GM12878 (cell line): ENCODE data around the gene BTBD9. TPM values are rescaled to one million over a fixed set of nuclear protein-coding genes. Genes with fewer than 3 reads are reported as not detected.

Experiments used
- ATAC-seq: fragments of 200-7000 bp; cut with Tn5 transposase; 3 replicates; pipeline ENCODE4 v1.9.1; 2020; ENCODE audit warnings: mild to moderate bottlenecking, moderate library complexity
- BruUV-seq: library from RNA; stranded (reverse); fragments of 400-500 nt; replicated peaks from 2 replicates; lab custom pipeline; 2021; lab: Mats Ljungman, UMichigan
- CTCF ChIA-PET: fragments of 300-600 bp; sonication (Branson Sonifier 250); formaldehyde crosslinking; extraction: SDS; loops from one replicate; lab custom pipeline; 2021; ENCODE audit warnings: inconsistent platforms; lab: Yijun Ruan, JAX
- POLR2A ChIA-PET: fragments of 350-600 bp; formaldehyde crosslinking; extraction: SDS; loops from one replicate; lab custom pipeline; 2021; ENCODE audit warnings: inconsistent platforms; lab: Charles Lee
- RAD21 ChIA-PET: fragments of 300-600 bp; sonication (Branson Sonifier 250); formaldehyde crosslinking; loops from one replicate; lab custom pipeline; 2023; ENCODE audit warnings: antibody characterized with exemption; ENCODE audit not compliant: unreplicated experiment; lab: Charles Lee
- SMC1A ChIA-PET: fragments of 300-600 bp; sonication (Branson Sonifier 250); formaldehyde crosslinking; loops from one replicate; lab custom pipeline; 2023; ENCODE audit not compliant: unreplicated experiment, uncharacterized antibody; lab: Charles Lee
- DNase-seq: peaks from one replicate; pipeline ENCODE4 v3.0.0-alpha.2; 2011; ENCODE audit warnings: low read depth, low spot score
- FAIRE-seq: peaks from 3 replicates; lab custom pipeline; 2011; peaks lifted over from hg19 to GRCh38; lab: Jason Lieb, UNC
- H2AFZ ChIP-seq: 2 replicates; pipeline ENCODE4 v1.6.0; 2011; ENCODE audit warnings: low read depth, low read length, control low read depth; ENCODE audit not compliant: control insufficient read depth
- H3K27ac ChIP-seq: 2 replicates; pipeline ENCODE4 v1.5.1; 2011; ENCODE audit warnings: control low read depth; ENCODE audit not compliant: control insufficient read depth, insufficient read depth
- H3K27me3 ChIP-seq, 2 experiments: replicated peaks in 1 of 2; 2 replicates each; pipeline versions ENCODE4 v1.6.0 to v1.6.1; 2011; ENCODE audit warnings: low read length in 1 of 2; ENCODE audit not compliant: control insufficient read depth in 2 of 2, insufficient read depth in 2 of 2
- H3K36me3 ChIP-seq, 2 experiments: 2 replicates each; pipeline ENCODE4 v1.5.1; 2011; ENCODE audit warnings: low read length in 1 of 2; ENCODE audit not compliant: control insufficient read depth in 2 of 2, insufficient read depth in 2 of 2
- H3K4me1 ChIP-seq: 2 replicates; pipeline ENCODE4 v1.6.1; 2011; ENCODE audit warnings: mild to moderate bottlenecking, low read length, moderate library complexity, mixed read lengths; ENCODE audit not compliant: control insufficient read depth, insufficient read depth
- H3K4me2 ChIP-seq: 2 replicates; pipeline ENCODE4 v1.6.0; 2011; ENCODE audit warnings: control low read depth; ENCODE audit not compliant: control insufficient read depth, insufficient read depth
- H3K4me3 ChIP-seq: fragments of 200-600 bp; sonication (generic); 2 replicates; pipeline ENCODE4 v1.5.1; 2016
- H3K79me2 ChIP-seq: 2 replicates; pipeline ENCODE4 v1.6.0; 2011; ENCODE audit warnings: low read length; ENCODE audit not compliant: control insufficient read depth, insufficient read depth
- H3K9ac ChIP-seq: 2 replicates; pipeline ENCODE4 v1.8.0; 2011; ENCODE audit warnings: low read length, control low read depth, mixed read lengths; ENCODE audit not compliant: control insufficient read depth, insufficient read depth
- H3K9me3 ChIP-seq: replicated peaks from 3 replicates; pipeline ENCODE4 v1.5.1; 2011; ENCODE audit warnings: mild to moderate bottlenecking, low read length; ENCODE audit not compliant: control insufficient read depth, insufficient read depth
- H4K20me1 ChIP-seq: 2 replicates; pipeline ENCODE4 v1.6.0; 2011; ENCODE audit not compliant: control insufficient read depth, insufficient read depth
- ASH2L ChIP-seq: fragments of 300-600, 200-600 bp; sonication (generic); IDR thresholded peaks from 2 replicates; pipeline ENCODE4 v1.6.1; 2017; ENCODE audit warnings: low read depth, mild to moderate bottlenecking, borderline replicate concordance
- ATF7 ChIP-seq: fragments of 450-650 bp; IDR thresholded peaks from 2 replicates; pipeline ENCODE4 v1.6.1; 2016; ENCODE audit warnings: low read depth, mild to moderate bottlenecking
- BCL11A ChIP-seq: IDR thresholded peaks from 2 replicates; pipeline ENCODE4 v1.6.1; 2011; ENCODE audit warnings: low read depth, low read length
- BMI1 ChIP-seq: fragments of 450-650 bp; IDR thresholded peaks from 2 replicates; pipeline ENCODE4 v1.6.1; 2016; ENCODE audit warnings: mild to moderate bottlenecking, moderate library complexity, borderline replicate concordance
- CHD1 ChIP-seq: IDR thresholded peaks from 2 replicates; pipeline ENCODE4 v1.6.1; 2012; ENCODE audit warnings: low read depth, low read length, improper control_type of control experiment
- CHD4 ChIP-seq: fragments of 200-600 bp; sonication (generic); IDR thresholded peaks from 2 replicates; pipeline ENCODE4 v1.6.1; 2016; ENCODE audit warnings: mild to moderate bottlenecking
- FOXM1 ChIP-seq: IDR thresholded peaks from 2 replicates; pipeline ENCODE4 v1.6.1; 2012; ENCODE audit warnings: low read depth, mild to moderate bottlenecking, inconsistent platforms, low read length, moderate library complexity
- GABPA ChIP-seq: IDR thresholded peaks from 2 replicates; pipeline ENCODE4 v1.6.1; 2014; ENCODE audit warnings: antibody characterized with exemption, low read depth, mild to moderate bottlenecking, inconsistent platforms
- IRF3 ChIP-seq: fragments of 450-650 bp; IDR thresholded peaks from 2 replicates; pipeline ENCODE4 v1.6.1; 2014; ENCODE audit warnings: mild to moderate bottlenecking
- JUND ChIP-seq: IDR thresholded peaks from 2 replicates; pipeline ENCODE4 v1.6.1; 2012; ENCODE audit warnings: low read depth, mild to moderate bottlenecking, low read length, improper control_type of control experiment, moderate library complexity
- MEF2A ChIP-seq: IDR thresholded peaks from 2 replicates; pipeline ENCODE4 v1.6.1; 2011; ENCODE audit warnings: low read depth, mild to moderate bottlenecking, low read length, moderate library complexity; ENCODE audit not compliant: insufficient read depth
- MTA3 ChIP-seq: IDR thresholded peaks from 2 replicates; pipeline ENCODE4 v1.6.1; 2012; ENCODE audit warnings: low read length, inconsistent platforms, borderline replicate concordance
- NR2C1 ChIP-seq: fragments of 450-650 bp; IDR thresholded peaks from 2 replicates; pipeline ENCODE4 v1.6.1; 2017; ENCODE audit warnings: antibody characterized with exemption, mild to moderate bottlenecking, moderate library complexity
- PAX5 ChIP-seq: IDR thresholded peaks from 2 replicates; pipeline ENCODE4 v1.6.1; 2011; ENCODE audit warnings: low read depth, low read length, borderline replicate concordance
- POLR2AphosphoS5 ChIP-seq: IDR thresholded peaks from 2 replicates; pipeline ENCODE4 v1.6.1; 2011; ENCODE audit warnings: mild to moderate bottlenecking, low read length, inconsistent platforms
- RELA ChIP-seq: fragments of 450-650 bp; IDR thresholded peaks from 2 replicates; pipeline ENCODE4 v1.8.0; 2014; ENCODE audit warnings: borderline replicate concordance; ENCODE audit not compliant: partially characterized antibody
- TAF1 ChIP-seq: IDR thresholded peaks from 2 replicates; pipeline ENCODE4 v1.6.1; 2011; ENCODE audit warnings: mild to moderate bottlenecking, low read depth, low read length, borderline replicate concordance
- USF1 ChIP-seq: IDR thresholded peaks from 2 replicates; pipeline ENCODE4 v1.6.1; 2011; ENCODE audit warnings: borderline replicate concordance, low read depth, mild to moderate bottlenecking, moderate library complexity, mixed read lengths, low read length; ENCODE audit not compliant: insufficient read depth; ENCODE audit errors: extremely low read length
- ZBTB4 ChIP-seq: fragments of 450-650 bp; formaldehyde crosslinking; IDR thresholded peaks from 2 replicates; pipeline ENCODE4 v1.4.0; 2022; ENCODE audit warnings: mild to moderate bottlenecking, moderate library complexity
- WGBS: methylation state at CpG from one replicate; pipeline ENCODE4 v1.1.6; 2016; ENCODE audit warnings: low lambda C conversion rate; ENCODE audit not compliant: insufficient replicate concordance, insufficient coverage; ENCODE audit errors: missing lambda C conversion rate; 5-methylcytosine and 5-hydroxymethylcytosine counted together
- in situ Hi-C: fragments of 300-500 bp; cut with MboI; formaldehyde crosslinking; loops from 9 replicates; pipeline ENCODE4 v1.14.3; 2018; ENCODE audit warnings: mixed read lengths
- intact Hi-C: fragments of 100-400 bp; cut with micrococcal nuclease; formaldehyde crosslinking; loops from one replicate; pipeline ENCODE4 v1.14.2; 2022; ENCODE audit not compliant: unreplicated experiment
- polyA plus RNA-seq, 11 experiments: library from polyadenylated mRNA; depleted of rRNA in 4 of 11; unstranded in 6 of 11; stranded (reverse) in 5 of 11; fragments of >200 nt; fragmentation: Nextera tagmentation in 4 of 11; fragmentation: Illumina TruSeq in 1 of 11; extraction: Ambion mirVana in 4 of 11; extraction: Trizol in 1 of 11; gene quantifications; 1 replicate in 1 of 11; 2 replicates in 10 of 11; pipeline versions ENCODE4 v1.2.1 to v1.2.3, GENCODE V29; 2011 to 2016; ENCODE audit warnings: inconsistent platforms in 2 of 11, missing spikeins in 2 of 11, low read depth in 1 of 11
- total RNA-seq, 4 experiments: library from RNA; depleted of rRNA in 3 of 4; stranded (reverse); fragments of >200 nt in 3 of 4; fragmentation: Illumina TruSeq in 1 of 4; extraction: Trizol in 1 of 4; gene quantifications; 2 replicates each; pipeline versions ENCODE4 v1.2.1 to v1.2.3, GENCODE V29; 2013 to 2021

Gene BTBD9
- total and polyA plus RNA-seq, 10 of the 15 experiments (the other 5 are each of a cell fraction or from before 2014, with no cell fraction given), result 0.22 to 8.6 (median 4.6) TPM

GRCh38 chr6:38610050-38610625 lies 29.6 kb downstream of the BTBD9 start:
- no peak for DNase-seq
- ATAC-seq, result no peak
- no peaks in the 10 kb centered on the region for H3K36me3 ChIP-seq
- no peaks in the 10 kb centered on the region for H3K9me3 ChIP-seq
- no peak overlapping the region for H3K4me3 ChIP-seq
- no peak overlapping the region for H3K4me2 ChIP-seq
- no peaks in the 10 kb centered on the region for H3K79me2 ChIP-seq
- H2AFZ ChIP-seq, result no peak overlapping the region
- FAIRE-seq, result peak; percentile 69
- H3K27me3 ChIP-seq, result no peaks in the 10 kb centered on the region
- SMC1A ChIA-PET, result interaction anchor here (0.6 to 1.1 kb wide), 3 partner anchors 67 to 943 kb away, joined by 3 read pairs; no protein-coding TSS in a partner anchor
- intact Hi-C loops, result no loop called here
- CTCF ChIA-PET, result interaction anchor here (0.6 to 0.9 kb wide), 2 partner anchors 11 to 1063 kb away, joined by 3 read pairs; no protein-coding TSS in a partner anchor
- no peaks in the 10 kb centered on the region for H3K4me1 ChIP-seq
- no peak overlapping the region for H3K27ac ChIP-seq
- in situ Hi-C loops, result no loop called here
- TF ChIP-seq GABPA (no peak), USF1 (no peak), MTA3 (no peak), IRF3 (no peak), POLR2AphosphoS5 (no peak), RELA (no peak), NR2C1 (no peak), PAX5 (no peak), MEF2A (no peak), FOXM1 (no peak), ATF7 (no peak), ZBTB4 (CRISPR knock-in tag) (no peak), BCL11A (no peak), CHD4 (no peak), CHD1 (no peak), BMI1 (no peak), JUND (no peak), ASH2L (no peak), TAF1 (no peak)
- no peak overlapping the region for H3K9ac ChIP-seq
- WGBS, result 88% methylated on average over 6 of the region's 6 CpGs
- H4K20me1 ChIP-seq, result no peaks in the 10 kb centered on the region
- POLR2A ChIA-PET, result interaction anchor here (1.0 kb wide), 1 partner anchor 40 kb away, joined by 3 read pairs; no protein-coding TSS in a partner anchor
- no TSS peak for BruUV-seq
- RAD21 ChIA-PET, result interaction anchor here (0.7 kb wide), 1 partner anchor 805 kb away, joined by 3 read pairs; no protein-coding TSS in a partner anchor
